NCI-H774 (cell line): ENCODE results near the gene SLC9A3.

ENCODE experiments used
- DNase-seq: peaks from one replicate; lab custom pipeline; 2025; lab: John Stamatoyannopoulos, UW

Gene SLC9A3

GRCh38 chr5:458547-459353 is 65.5 kb downstream of the SLC9A3 start:
- no peak for DNase-seq

- no peak for DNase-seq
Observed at GRCh38 chr5:457195-457961, 66.9 kb downstream of the SLC9A3 start.

- peak; percentile 21 for DNase-seq
Observed at GRCh38 chr5:456351-457194, 67.7 kb downstream of the SLC9A3 start.

GRCh38 chr5:455806-456205 is 68.4 kb downstream of the SLC9A3 start:
- no peak for DNase-seq

GRCh38 chr5:454936-455335 is 69.3 kb downstream of the SLC9A3 start:
- no peak for DNase-seq

GRCh38 chr5:453725-454481 is 70.3 kb downstream of the SLC9A3 start:
- DNase-seq = no peak

GRCh38 chr5:452978-453710 is 71.1 kb downstream of the SLC9A3 start:
- DNase-seq = no peak

- DNase-seq = no peak
Observed at GRCh38 chr5:451587-452458, 72.4 kb downstream of the SLC9A3 start.

GRCh38 chr5:449151-449550 is 75.1 kb downstream of the SLC9A3 start:
- no peak for DNase-seq

- no peak for DNase-seq
Observed at GRCh38 chr5:448766-449090, 75.5 kb downstream of the SLC9A3 start.

- no peak for DNase-seq
Observed at GRCh38 chr5:448061-448765, 76.0 kb downstream of the SLC9A3 start.

- no peak for DNase-seq
Observed at GRCh38 chr5:447501-447900, 76.7 kb downstream of the SLC9A3 start.

- DNase-seq = no peak
Observed at GRCh38 chr5:446883-447263, 77.4 kb downstream of the SLC9A3 start.

- DNase-seq = no peak
Observed at GRCh38 chr5:446066-446882, 78.0 kb downstream of the SLC9A3 start.

- DNase-seq = no peak
Observed at GRCh38 chr5:445591-445990, 78.7 kb downstream of the SLC9A3 start.

- no peak for DNase-seq
Observed at GRCh38 chr5:444226-444625, 80.0 kb downstream of the SLC9A3 start.

- DNase-seq = peak; percentile 55
Observed at GRCh38 chr5:443239-444151, 80.8 kb downstream of the SLC9A3 start.
